Kidney tubule cell (primary cell): ENCODE data around the gene CCDC117.
"Not testable (repeated sequence)": the region's sequence is repeated elsewhere in the genome, so short reads cannot be mapped to it uniquely, and the experiment has no call there.

Source experiments
- DNase-seq: peaks from one replicate; pipeline ENCODE4 v3.0.0-alpha.2; 2018; ENCODE audit warnings: low spot score

The CCDC117 gene, protein sequence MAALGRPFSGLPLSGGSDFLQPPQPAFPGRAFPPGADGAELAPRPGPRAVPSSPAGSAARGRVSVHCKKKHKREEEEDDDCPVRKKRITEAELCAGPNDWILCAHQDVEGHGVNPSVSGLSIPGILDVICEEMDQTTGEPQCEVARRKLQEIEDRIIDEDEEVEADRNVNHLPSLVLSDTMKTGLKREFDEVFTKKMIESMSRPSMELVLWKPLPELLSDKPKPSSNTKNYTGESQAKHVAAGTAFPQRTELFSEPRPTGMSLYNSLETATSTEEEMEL

DNA sequence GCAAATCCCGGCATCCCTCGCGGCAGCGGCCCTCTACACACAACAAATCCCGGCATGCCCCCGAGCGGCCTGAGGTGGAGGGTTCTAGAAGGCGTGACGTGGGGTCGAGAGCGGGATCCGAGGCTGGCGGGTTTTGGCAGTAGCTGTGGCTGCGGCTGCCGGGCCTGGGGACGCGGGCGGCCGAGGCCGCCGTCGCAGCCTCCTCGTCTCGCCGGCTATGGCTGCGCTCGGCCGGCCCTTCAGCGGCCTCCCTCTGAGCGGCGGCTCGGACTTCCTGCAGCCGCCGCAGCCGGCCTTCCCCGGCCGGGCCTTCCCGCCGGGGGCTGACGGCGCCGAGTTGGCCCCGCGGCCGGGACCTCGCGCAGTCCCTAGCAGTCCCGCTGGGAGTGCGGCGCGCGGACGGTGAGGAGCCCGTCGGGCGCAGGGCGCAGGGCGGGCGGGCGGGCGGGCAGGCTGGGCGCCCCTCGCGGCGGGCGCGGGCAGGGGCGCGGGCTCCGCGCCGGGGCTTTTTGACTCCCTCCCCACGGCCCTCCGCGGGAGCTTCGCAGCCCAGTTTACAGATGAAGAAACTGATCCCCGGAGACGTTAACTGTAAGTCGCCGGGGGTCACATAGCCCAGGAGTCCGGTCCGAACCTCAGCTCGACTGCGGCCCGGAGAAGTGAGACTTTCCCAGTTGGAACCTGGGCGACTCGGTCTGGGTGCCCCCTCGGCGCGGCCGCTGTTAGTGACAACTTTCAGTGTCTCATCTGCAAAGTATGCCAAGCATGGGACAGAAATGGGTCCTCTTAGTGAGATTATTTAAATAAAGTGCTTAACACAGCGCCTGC, at the start of gene CCDC117:
Gene CCDC117, plus strand, starts transcription at position 63 of the 828 bp plus-strand sequence. Its CDS starts 155 bp downstream, at position 218.
- DNase-seq = peak; percentile 96

DNA sequence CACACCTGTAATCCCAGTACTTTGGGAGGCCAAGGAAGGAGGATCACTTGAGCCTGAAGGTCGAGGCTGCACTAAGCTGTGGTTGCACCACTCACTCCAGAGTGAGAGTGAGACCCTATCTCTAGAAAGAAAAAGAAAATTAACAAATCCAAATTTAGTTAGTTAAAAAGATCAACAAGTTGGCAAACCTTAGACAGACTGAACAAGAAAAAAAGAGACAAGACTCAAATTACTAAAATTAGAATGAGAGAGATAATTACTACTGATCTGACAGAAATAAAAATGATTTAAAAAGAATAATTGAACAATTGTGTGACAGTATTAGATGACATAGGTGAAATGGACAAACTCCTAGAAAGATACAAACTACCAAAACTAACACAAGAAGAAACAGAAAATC, 44.5 kb upstream of the CCDC117 start:
- DNase-seq = no peak

DNA sequence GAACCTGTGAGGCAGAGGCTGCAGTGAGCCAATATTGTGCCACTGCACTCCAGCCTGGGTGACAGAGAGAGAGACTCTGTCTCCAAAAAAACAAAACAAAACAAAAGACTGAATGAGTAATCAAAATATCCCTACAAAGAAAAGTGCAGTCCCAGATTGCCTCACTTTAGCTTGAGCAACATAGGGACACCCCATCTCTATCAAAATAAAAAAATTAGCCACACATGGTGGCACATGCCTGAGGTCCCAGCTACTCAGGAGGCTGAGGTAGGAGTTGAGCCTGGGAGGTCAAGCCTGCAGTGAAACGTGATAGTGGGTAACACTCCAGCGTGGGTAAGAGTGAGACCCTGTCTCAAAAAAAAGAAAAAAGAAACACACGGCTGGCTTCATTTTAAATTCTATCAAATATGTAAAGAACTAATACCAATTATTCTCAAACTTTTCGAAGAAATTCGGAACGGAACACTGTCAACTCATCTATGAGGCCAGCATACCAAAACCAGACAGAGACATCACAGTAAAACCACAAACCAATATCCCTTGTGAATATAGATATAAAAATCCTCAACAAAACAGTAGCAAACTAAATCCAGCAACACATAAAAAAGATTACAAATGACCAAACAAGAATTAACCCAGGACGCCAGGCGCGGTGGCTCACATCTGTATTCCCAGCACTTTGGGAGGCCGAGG, 43.7 kb upstream of the CCDC117 start:
- DNase-seq = no peak

DNA sequence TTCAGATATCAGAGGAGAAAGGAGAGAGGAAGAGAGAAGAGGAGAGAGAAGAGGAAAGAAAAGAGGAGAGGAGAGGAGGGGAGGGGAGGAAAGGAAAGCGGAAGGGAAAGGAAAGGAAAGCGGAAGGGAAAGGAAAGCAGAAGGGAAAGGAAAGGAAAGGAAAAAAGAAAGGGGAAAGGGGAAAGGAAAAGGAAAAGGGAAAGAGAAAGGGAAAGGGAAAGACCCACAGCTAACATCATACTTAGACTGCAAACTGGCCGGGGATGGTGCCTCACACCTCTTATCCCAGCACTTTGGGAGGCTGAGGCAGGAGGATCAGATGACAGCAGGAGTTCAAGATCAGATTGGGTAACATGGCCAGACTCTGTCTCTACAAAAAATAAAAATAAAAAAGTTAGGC, 42.3 kb upstream of the CCDC117 start:
- no peak for DNase-seq

DNA sequence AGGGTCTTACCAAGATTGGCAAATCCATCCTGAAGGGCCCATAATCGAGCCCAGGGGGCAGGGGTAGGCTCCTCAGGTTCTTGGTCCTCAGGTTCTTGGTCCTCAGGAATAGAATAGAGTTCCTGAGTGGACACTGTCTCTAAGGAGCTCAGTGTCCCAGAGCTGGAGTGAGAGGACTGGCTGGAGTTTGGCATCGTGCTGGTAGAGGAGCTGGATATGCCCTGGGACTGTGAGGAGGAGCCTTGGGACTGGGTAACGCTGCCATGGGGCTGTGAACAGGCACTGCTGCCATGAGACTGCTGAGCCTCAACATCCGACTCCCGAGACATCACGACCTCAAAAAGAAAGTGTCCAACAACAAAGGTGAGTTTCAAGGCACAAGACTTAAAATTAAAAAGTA, 38.1 kb upstream of the CCDC117 start:
- DNase-seq = no peak

DNA sequence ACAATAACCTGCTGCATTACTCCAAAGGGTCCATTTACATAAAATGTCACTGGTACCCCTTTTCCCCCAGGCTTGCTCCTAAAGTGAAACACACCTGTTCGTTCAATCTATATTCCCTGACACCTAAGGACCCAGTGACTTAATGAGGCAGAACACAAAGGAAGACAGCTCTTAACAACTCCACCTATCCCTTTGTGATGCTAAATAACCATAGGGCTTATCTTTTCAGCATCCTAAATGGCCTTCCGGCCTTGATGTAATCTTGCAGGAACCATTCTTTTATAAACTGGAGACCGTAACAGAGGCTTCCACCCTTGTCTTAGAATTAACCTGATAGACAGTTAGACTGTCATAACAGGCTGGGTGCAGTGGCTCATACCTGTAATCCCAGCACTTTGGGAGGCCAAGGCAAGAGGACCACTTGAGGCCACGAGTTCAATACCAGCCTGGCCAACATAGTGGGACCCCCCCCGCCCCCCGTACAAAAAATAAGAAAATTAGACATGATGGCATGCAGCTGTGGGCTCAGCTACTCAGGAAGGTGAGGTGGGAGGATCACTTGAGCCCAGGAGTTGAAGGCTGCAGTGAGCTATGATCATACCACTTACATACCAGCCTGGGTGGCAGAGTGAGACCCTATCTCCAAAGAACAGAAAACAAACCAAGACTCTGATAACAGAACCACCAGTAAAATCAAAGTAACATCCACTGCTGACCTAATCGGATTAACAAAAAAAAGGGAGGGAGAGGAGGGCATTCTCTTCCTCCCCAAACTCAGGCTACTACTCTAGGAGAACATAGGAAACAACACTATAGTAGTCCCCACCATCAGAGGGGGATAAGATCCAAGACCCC, 36.0 kb upstream of the CCDC117 start:
- DNase-seq = no peak

DNA sequence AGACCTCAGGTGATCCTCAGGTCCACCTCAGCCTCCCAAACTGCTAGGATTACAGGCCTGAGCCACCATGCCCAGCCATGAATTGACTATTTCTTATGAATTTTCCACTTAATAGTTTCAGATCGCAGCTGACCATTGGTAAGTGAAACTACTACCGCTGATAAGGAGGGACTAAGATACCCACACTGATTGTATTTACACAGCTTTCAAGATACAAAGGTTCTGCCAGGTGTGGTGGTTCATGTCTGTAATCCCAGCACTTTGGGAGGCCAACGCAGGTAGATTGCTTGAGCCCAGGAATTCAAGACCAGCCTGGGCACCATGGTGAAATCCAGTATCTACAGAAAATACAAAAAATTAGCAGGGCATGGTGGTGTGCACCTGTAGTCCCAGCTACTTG, 34.8 kb upstream of the CCDC117 start:
- DNase-seq = no peak

DNA sequence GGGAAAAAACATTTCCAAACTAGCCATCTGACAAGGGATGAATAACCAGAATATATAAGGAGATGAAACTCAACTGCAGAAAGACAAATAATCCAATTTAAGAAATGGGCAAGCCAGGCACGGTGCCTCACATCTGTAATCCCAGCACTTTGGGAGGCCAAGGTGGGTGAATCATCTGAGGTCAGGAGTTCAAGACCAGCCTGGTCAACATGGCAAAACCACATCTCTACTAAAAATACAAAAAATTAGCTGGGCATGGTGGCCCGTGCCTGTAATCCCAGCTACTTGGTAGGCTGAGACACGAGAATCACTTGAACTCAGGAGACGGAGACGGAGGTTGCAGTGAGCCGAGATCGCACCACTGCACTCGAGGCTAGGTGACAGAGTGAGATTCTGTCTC, 33.6 kb upstream of the CCDC117 start:
- DNase-seq = not testable (repeated sequence)

DNA sequence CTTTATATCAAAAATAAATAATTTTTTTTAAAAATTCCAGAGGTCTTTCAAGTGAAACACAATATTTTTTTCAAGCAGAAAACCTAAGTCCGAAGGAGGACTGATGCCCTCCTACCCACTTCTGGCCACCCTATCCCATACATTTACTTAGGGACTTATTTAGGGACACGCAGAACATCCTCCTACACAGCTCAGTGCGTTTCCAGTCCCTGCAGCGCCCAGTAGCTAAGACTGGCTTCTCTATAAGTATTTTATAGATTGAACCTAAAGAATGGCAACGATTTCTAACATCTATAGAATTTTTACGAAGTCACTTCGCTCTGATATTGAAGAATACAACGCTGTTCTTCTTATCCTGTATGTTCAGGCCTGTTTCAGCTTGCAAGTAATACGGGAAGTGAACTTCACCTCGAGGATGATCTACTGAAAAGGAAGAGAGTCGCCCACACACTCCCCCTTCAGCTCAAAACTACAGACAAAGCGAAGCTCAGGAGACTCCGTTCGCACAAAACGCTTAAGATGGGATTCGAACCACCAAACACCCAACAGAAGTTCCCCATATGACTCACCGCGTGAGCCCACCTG, 31.2 kb upstream of the CCDC117 start:
- no peak for DNase-seq

DNA sequence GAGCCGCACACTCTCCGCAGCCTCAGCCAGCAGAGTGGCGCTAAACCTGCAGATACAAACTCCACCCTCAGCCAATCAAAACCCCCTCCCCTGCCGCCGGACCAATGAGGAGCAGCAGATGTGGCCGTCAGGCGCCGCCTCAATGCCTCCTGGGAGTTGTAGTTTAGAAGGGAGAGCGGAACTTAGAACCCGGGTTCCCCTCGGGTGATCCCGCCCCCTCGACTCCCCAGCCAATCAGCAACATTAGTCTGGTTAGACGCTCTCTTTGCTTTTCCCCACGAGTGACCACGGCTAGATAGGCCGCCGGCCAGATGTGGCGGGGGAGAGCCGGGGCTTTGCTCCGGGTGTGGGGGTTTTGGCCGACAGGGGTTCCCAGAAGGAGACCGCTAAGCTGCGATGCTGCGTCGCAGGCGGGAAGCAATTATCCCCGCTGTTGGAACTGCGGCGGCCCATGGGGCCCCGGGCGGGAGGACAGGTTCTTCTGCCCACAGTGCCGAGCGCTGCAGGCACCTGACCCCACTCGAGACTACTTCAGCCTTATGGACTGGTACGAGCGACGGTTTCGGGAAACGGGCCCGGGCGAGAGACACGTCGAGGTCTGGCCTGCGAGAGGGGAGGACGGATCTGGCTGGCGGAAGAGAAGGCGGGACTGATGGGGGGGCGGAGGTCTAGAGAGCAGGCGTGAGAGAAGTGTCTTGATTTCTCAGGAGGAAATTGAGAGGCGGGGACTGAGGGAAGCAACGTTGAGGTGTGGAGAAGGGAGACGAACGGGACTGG, 30.5 kb upstream of the CCDC117 start, which contains the start of the genes CHEK2 and HSCB:
Gene CHEK2, minus strand, starts transcription at position 36 of the 777 bp plus-strand sequence. CDS start 7,099 bp downstream, outside the sequence.
Gene HSCB, plus strand, starts transcription at position 255 of the 777 bp plus-strand sequence. Its CDS starts 57 bp downstream, at position 312.
- peak; percentile 99 for DNase-seq

DNA sequence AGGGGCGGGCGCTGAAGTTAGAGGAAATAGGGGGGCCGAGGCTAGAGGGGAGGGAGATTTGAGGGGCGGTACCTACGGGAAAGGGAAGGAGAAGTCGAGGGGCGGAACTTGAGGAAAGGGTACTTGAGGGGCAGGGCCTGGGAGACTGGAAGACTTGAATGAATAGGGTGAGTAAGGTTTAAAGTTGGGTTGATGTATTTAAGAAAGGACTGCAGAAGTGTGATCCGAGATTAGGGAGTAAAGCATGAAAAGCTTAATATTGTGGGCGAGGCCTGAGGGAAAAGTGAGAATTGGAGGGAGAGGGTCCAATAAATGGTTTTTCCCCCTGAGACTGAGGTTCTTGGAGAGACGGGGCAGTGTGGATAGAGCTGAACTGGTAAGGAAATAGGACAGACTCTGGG, 29.9 kb upstream of the CCDC117 start:
- DNase-seq = no peak

DNA sequence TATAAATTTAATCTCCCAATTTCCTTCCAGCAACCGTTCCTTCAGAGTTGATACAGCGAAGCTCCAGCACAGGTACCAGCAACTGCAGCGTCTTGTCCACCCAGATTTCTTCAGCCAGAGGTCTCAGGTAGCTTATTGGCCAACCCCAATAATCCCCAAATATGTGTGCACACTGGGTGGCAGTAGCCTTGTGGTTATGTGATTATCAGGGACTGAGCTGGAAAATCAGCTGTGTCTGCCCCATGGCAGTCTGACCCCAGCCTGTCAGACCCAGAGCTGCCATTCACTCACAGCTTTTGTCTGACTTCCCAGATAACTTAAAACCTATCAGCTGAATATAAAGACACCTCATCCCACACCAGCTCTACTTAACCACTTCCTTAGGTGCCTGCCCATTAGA, 28.6 kb upstream of the CCDC117 start:
- peak; percentile 13 for DNase-seq

DNA sequence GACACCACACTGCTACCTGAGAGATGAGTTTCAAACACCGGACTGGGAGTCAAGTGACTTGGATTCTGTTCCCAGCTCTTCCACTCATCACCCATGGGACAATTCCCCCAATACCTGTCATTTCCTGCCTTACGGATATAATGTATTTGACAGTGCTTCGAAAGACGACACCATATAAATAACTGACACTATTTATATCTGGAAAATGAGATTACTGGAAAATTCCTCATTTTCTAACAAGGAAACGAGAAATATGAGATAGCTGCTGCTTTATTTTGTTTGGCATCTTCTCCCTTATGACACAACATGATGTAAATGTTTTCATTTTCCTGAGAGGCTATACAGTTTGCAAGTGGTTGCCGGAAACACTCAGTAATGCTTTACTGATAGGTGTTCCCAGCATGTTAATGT, 22.0 kb upstream of the CCDC117 start:
- DNase-seq = no peak

DNA sequence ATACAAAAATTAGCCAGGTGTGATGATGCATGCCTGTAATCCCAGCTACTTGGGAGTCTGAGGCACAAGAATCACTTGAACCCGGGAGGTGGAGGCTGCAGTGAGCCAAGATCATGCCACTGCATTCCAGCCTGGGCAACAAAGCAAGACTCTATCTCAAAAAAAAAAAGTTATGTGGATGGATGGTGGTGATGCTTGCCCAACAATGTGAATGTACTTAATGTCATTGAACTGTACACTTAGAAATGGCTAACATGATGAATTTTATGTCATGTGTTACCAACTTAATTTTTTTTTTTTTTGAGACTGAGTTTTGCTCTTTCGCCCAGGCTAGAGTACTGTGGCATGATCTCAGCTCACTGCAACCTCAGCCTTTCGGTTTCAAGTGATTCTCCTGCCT, 18.0 kb upstream of the CCDC117 start:
- not testable (repeated sequence) for DNase-seq

DNA sequence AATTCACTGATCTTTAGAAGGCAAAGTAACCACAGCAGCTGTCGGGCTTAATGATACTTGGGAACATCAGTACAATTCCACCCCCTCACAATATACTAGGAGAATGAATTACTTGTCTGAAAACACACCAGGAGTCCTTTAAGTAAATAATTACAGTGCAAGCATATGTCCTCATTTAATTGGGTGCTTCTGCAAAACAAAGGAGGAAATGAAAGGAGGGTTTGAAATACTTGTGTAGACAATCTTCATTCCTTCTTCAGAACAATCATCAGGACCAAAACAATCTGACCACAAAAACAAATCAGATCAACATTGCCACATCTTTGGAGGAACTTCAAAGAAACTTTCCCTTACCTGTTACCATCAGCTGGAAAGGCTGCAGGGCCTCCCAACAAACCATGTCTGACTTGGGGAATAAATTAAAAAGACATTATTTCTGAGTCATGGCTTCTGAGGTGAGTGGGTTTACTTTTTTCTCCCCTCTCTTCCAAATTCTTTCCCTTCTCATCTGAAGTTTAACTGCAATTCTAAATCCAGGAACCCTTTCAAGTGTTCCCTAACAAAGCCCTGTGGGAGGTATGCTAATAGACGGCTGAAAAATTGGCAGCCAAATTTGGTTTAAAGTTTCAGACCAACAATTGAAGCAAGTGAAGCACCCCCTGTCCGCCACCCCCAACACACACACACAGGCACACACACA, 12.5 kb upstream of the CCDC117 start:
- DNase-seq = no peak

DNA sequence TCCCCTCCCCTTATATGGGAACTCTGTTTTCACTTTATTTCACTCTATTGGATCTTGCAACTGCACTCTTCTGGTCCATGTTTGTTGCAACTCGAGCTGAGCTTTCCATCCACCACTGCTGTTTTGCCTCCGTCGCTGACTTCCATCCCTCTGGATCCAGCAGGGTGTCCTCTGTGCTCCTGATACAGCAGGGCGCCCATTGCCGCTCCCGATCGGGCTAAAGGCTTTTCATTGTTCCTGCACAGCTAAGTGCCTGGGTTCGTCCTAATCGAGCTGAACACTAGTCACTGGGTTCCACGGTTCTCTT, 11.1 kb upstream of the CCDC117 start:
- DNase-seq = no peak

DNA sequence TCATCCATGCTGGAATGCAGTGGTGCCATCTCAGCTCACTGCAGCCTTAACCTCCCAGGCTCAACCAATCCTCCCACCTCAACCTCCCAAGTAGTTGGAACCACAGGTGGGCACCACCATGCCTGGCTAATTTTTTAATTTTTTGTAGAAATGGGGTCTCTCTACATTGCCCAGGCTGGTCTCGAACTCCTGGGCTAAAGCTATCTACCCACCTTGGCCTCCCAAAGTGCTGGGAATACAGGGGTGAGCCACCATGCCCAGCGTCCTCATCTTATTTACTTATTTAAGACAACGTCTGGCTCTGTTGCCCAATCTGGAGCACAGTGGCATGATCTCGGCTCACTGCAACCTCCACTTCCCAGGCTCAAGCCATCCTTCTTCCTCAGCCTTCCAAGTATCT, 10.5 kb upstream of the CCDC117 start:
- DNase-seq = not testable (repeated sequence)

DNA sequence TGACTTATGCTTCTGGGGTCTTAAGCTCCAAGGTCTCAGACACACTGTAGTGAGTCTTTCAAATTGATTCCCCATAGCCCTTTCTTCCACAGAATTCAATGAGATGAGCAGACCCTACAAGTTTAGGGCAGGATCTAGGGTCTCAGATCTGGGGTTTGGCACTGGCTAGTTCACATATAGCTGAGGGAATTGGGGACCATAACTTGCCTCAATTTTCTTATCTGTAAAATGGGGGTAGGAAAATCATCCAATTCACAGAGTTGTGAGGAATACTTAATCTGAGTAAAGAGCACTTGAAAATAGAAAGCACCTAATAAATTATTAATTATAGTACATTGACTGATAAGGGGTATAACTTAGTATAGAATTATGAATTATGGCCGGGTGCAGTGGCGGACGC, 5.9 kb upstream of the CCDC117 start:
- no peak for DNase-seq

DNA sequence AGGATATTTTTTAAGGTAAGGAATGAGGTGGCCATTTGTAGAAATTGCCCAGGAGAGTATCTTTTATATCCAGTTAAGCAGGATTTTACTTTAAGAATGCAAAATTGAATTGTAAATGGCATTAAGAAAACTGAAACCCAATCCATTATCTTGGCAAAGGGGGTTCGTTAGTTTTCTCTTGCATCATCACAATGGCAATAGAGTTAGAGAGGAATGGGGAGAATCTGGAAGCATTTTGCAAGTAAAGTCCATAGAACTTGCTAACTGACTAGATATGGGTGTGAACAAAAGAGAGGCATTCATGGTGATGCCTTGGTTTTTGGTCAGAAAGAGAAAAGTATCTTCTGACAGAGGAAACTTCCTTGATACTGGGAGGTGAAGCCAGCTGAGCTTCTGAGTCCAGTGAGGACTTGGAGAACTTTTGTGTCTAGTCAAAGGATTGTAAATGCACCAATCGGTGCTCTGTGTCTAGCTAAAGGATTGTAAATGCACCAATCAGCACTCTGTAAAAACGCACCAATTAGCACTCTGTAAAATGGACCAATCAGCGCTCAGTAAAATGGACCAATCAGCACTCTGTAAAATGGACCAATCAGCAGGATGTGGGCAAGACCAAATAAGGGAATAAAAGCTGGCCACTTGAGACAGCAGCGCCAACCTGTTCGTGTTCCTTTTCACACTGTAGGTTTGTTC, 3.6 kb upstream of the CCDC117 start:
- DNase-seq = no peak
